H9 (cell line): ENCODE data around the gene PDYN. TPM values are rescaled to one million over a fixed set of nuclear protein-coding genes. Genes with fewer than 3 reads are reported as not detected.

ENCODE experiments used
- DNase-seq: peaks from one replicate; pipeline ENCODE4 v3.0.0-alpha.2; 2017
- H2AFZ ChIP-seq: one replicate; pipeline ENCODE4 v1.6.1; 2013; ENCODE audit warnings: mild to moderate bottlenecking, low read length, control low read depth, moderate library complexity
- H2AK5ac ChIP-seq: 2 replicates; pipeline ENCODE4 v1.6.1; 2013; ENCODE audit warnings: low read length, control low read depth, mixed read lengths; ENCODE audit not compliant: insufficient read length
- H2BK120ac ChIP-seq: one replicate; pipeline ENCODE4 v1.6.1; 2013; ENCODE audit warnings: low read depth, mild to moderate bottlenecking, low read length, control low read depth, inconsistent platforms; ENCODE audit not compliant: poor library complexity, severe bottlenecking
- H2BK12ac ChIP-seq: 2 replicates; pipeline ENCODE4 v1.6.1; 2013; ENCODE audit warnings: low read length, control low read depth, mixed read lengths, low read depth; ENCODE audit not compliant: insufficient read length
- H2BK15ac ChIP-seq: 2 replicates; pipeline ENCODE4 v1.6.1; 2013; ENCODE audit warnings: low read depth, low read length, control low read depth
- H2BK20ac ChIP-seq: one replicate; pipeline ENCODE4 v1.6.1; 2013; ENCODE audit warnings: low read depth, mild to moderate bottlenecking, low read length, control low read depth, inconsistent platforms; ENCODE audit not compliant: poor library complexity, severe bottlenecking
- H2BK5ac ChIP-seq: 2 replicates; pipeline ENCODE4 v1.6.1; 2013; ENCODE audit warnings: low read length, control low read depth, mixed read lengths; ENCODE audit not compliant: insufficient read length
- H3K14ac ChIP-seq: 2 replicates; pipeline ENCODE4 v1.6.1; 2013; ENCODE audit warnings: low read length, control low read depth; ENCODE audit not compliant: insufficient read depth
- H3K18ac ChIP-seq: 2 replicates; pipeline ENCODE4 v1.6.1; 2013; ENCODE audit warnings: low read depth, mild to moderate bottlenecking, mixed read lengths, low read length, control low read depth; ENCODE audit not compliant: insufficient read length
- H3K23ac ChIP-seq: 2 replicates; pipeline ENCODE4 v1.6.1; 2013; ENCODE audit warnings: low read length, control low read depth, mixed read lengths, low read depth; ENCODE audit not compliant: insufficient read length
- H3K23me2 ChIP-seq: 2 replicates; pipeline ENCODE4 v1.6.1; 2013; ENCODE audit warnings: low read depth, mild to moderate bottlenecking, mixed read lengths, low read length, control low read depth; ENCODE audit not compliant: insufficient read length, poor library complexity, severe bottlenecking
- H3K27ac ChIP-seq: 2 replicates; pipeline ENCODE4 v1.5.1; 2013; ENCODE audit warnings: low read length, control low read depth, mixed read lengths, low read depth; ENCODE audit not compliant: insufficient read length
- H3K27me3 ChIP-seq: 2 replicates; pipeline ENCODE4 v1.6.1; 2013; ENCODE audit warnings: low read length, control low read depth, inconsistent platforms; ENCODE audit not compliant: insufficient read depth
- H3K4ac ChIP-seq: 2 replicates; pipeline ENCODE4 v1.6.1; 2013; ENCODE audit warnings: low read depth, mild to moderate bottlenecking, control low read depth, inconsistent platforms, low read length, moderate library complexity
- H3K4me1 ChIP-seq: 2 replicates; pipeline ENCODE4 v1.6.1; 2013; ENCODE audit warnings: low read length, control low read depth, inconsistent platforms; ENCODE audit not compliant: insufficient read depth
- H3K4me2 ChIP-seq: 2 replicates; pipeline ENCODE4 v1.6.1; 2013; ENCODE audit warnings: low read length, control low read depth, mixed read lengths; ENCODE audit not compliant: insufficient read length, insufficient read depth
- H3K56ac ChIP-seq: 2 replicates; pipeline ENCODE4 v1.6.1; 2013; ENCODE audit warnings: low read depth, mild to moderate bottlenecking, mixed read lengths, low read length, control low read depth; ENCODE audit not compliant: insufficient read length
- H3K79me1 ChIP-seq: 2 replicates; pipeline ENCODE4 v1.6.1; 2013; ENCODE audit warnings: low read depth, mild to moderate bottlenecking, moderate library complexity, low read length, control low read depth, inconsistent platforms; ENCODE audit not compliant: insufficient read depth, poor library complexity, severe bottlenecking
- H3K79me2 ChIP-seq: 2 replicates; pipeline ENCODE4 v1.6.1; 2013; ENCODE audit warnings: low read length, control low read depth, inconsistent platforms; ENCODE audit not compliant: insufficient read depth
- H3K9ac ChIP-seq: 2 replicates; pipeline ENCODE4 v1.6.1; 2013; ENCODE audit warnings: low read length, control low read depth, mixed read lengths; ENCODE audit not compliant: insufficient read length; ENCODE audit errors: extremely low read depth
- H3K9me3 ChIP-seq: one replicate; pipeline ENCODE4 v1.6.1; 2013; ENCODE audit warnings: low read depth, low read length, inconsistent platforms; ENCODE audit not compliant: control insufficient read depth
- H3T11ph ChIP-seq: one replicate; pipeline ENCODE4 v1.6.1; 2013; ENCODE audit warnings: mild to moderate bottlenecking, low read length, control low read depth, inconsistent platforms
- H4K20me1 ChIP-seq: one replicate; pipeline ENCODE4 v1.6.1; 2013; ENCODE audit not compliant: control insufficient read depth, insufficient read length, insufficient read depth
- H4K5ac ChIP-seq: 2 replicates; pipeline ENCODE4 v1.6.1; 2013; ENCODE audit warnings: low read depth, mild to moderate bottlenecking, mixed read lengths, low read length, control low read depth; ENCODE audit not compliant: insufficient read length
- H4K8ac ChIP-seq: replicated peaks from 2 replicates; pipeline ENCODE4 v1.6.1; 2013; ENCODE audit warnings: low read length, control low read depth, mixed read lengths, low read depth; ENCODE audit not compliant: insufficient read length
- H4K91ac ChIP-seq: 2 replicates; pipeline ENCODE4 v1.6.1; 2013; ENCODE audit warnings: low read depth, mild to moderate bottlenecking, moderate library complexity, mixed read lengths, low read length, control low read depth; ENCODE audit not compliant: insufficient read length
- H3K27ac Mint-ChIP-seq, 3 experiments: 2 replicates in 2 of 3; 3 replicates in 1 of 3; pipeline ENCODE4 v1.8.0; 2020 to 2021; ENCODE audit warnings: mixed read lengths in 3 of 3, mild to moderate bottlenecking in 1 of 3, moderate library complexity in 1 of 3
- H3K27me3 Mint-ChIP-seq: 2 replicates; pipeline ENCODE4 v1.8.0; 2021; ENCODE audit warnings: low read depth, mild to moderate bottlenecking, moderate library complexity, mixed read lengths
- H3K36me3 Mint-ChIP-seq, 3 experiments: 2 replicates in 2 of 3; 3 replicates in 1 of 3; pipeline ENCODE4 v1.8.0; 2020 to 2021; ENCODE audit warnings: low read depth in 3 of 3, mixed read lengths in 3 of 3; ENCODE audit not compliant: insufficient read depth in 1 of 3
- H3K4me1 Mint-ChIP-seq, 2 experiments: 2 replicates each; pipeline ENCODE4 v1.8.0; 2020; ENCODE audit warnings: mixed read lengths in 2 of 2
- H3K4me3 Mint-ChIP-seq, 2 experiments: 2 replicates in 1 of 2; 3 replicates in 1 of 2; pipeline ENCODE4 v1.8.0; 2020 to 2021; ENCODE audit warnings: mild to moderate bottlenecking in 2 of 2, mixed read lengths in 2 of 2, moderate library complexity in 1 of 2
- H3K9me3 Mint-ChIP-seq, 2 experiments: 2 replicates in 1 of 2; 3 replicates in 1 of 2; pipeline ENCODE4 v1.8.0; 2020; ENCODE audit warnings: mild to moderate bottlenecking in 2 of 2, mixed read lengths in 2 of 2, moderate library complexity in 1 of 2
- whole genome bisulfite sequencing: extraction: QIAGEN DNeasy Blood & Tissue Kit; methylation state at CpG from one replicate; pipeline ENCODE4 v1.1.7; 2013; ENCODE audit warnings: missing lambda C conversion rate, low lambda C conversion rate, mixed read lengths; ENCODE audit not compliant: insufficient read length; ENCODE audit errors: extremely low coverage; 5-methylcytosine and 5-hydroxymethylcytosine counted together
- total RNA-seq: library from RNA; stranded (reverse); gene quantifications from 2 replicates; pipeline ENCODE4 v1.2.1, GENCODE V29; 2021
- TF ChIP-seq, protein P1 (sequence below): fragments of 200-600 bp; sonication (generic); conservative IDR thresholded peaks from 3 replicates; pipeline ENCODE4 v1.8.0; 2021; ENCODE audit warnings: antibody characterized with exemption, mild to moderate bottlenecking

PDYN gene
- total RNA-seq, 1 experiment from 2014 or later, result 0.63 TPM

- H3K27ac Mint-ChIP-seq, result 0 out of 7 replicates have a peak overlapping the region, but pooled peaks of 1 of the 3 experiments have one; percentile 60
- Histone ChIP-seq H3K27ac (no peak overlapping the region), H2AFZ (no peak overlapping the region), H2AK5ac (no peak overlapping the region), H3K79me1 (no peaks in the 10 kb centered on the region), H3K23me2 (no peaks in the 10 kb centered on the region), H2BK120ac (no peak overlapping the region), H3K9me3 (no peaks in the 10 kb centered on the region), H2BK15ac (no peak overlapping the region), H3K56ac (no peak overlapping the region), H3K4me2 (no peak overlapping the region), H2BK20ac (no peak overlapping the region), H3K79me2 (no peaks in the 10 kb centered on the region), H3T11ph (no peak overlapping the region), H3K4ac (no peak overlapping the region), H4K91ac (no peak overlapping the region), H4K20me1 (no peaks in the 10 kb centered on the region), H4K5ac (no peak overlapping the region), H4K8ac (no peak overlapping the region), H3K14ac (no peak overlapping the region), H3K27me3 (no peaks in the 10 kb centered on the region), H3K18ac (no peak overlapping the region), H2BK12ac (no peak overlapping the region), H2BK5ac (no peak overlapping the region), H3K23ac (no peak overlapping the region), H3K4me1 (no peaks in the 10 kb centered on the region), H3K9ac (no peak overlapping the region)
- H3K4me1 Mint-ChIP-seq, result peaks cover 0 to 8% of the 10 kb centered on the region in 2 experiments; a peak in 1 of 4 replicates
- H3K36me3 Mint-ChIP-seq, result peaks cover 2 to 10% (median 6%) of the 10 kb centered on the region in 3 experiments; a peak in 5 of 7 replicates
- peaks cover 7% of the 10 kb centered on the region for H3K27me3 Mint-ChIP-seq
- no peak for DNase-seq
- TF ChIP-seq, protein P1, sequence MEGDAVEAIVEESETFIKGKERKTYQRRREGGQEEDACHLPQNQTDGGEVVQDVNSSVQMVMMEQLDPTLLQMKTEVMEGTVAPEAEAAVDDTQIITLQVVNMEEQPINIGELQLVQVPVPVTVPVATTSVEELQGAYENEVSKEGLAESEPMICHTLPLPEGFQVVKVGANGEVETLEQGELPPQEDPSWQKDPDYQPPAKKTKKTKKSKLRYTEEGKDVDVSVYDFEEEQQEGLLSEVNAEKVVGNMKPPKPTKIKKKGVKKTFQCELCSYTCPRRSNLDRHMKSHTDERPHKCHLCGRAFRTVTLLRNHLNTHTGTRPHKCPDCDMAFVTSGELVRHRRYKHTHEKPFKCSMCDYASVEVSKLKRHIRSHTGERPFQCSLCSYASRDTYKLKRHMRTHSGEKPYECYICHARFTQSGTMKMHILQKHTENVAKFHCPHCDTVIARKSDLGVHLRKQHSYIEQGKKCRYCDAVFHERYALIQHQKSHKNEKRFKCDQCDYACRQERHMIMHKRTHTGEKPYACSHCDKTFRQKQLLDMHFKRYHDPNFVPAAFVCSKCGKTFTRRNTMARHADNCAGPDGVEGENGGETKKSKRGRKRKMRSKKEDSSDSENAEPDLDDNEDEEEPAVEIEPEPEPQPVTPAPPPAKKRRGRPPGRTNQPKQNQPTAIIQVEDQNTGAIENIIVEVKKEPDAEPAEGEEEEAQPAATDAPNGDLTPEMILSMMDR, result no peak
- no peak overlapping the region for H3K4me3 Mint-ChIP-seq
- WGBS, result no CpG with 5 or more reads among the region's 25 CpGs
- no peaks in the 10 kb centered on the region for H3K9me3 Mint-ChIP-seq
These were observed 56.4 kb downstream of the PDYN start for GRCh38 chr20:1937316-1937976.
